ENCODE data around the gene MRPS18A. TPM values are rescaled to one million over a fixed set of nuclear protein-coding genes. Genes with fewer than 3 reads are reported as not detected.

The MRPS18A gene
- total and polyA plus RNA-seq, 2 of the 13 experiments (the other 11 are each of a cell fraction or from before 2014, with no cell fraction given) = 87.8 to 89.1 TPM

DNA sequence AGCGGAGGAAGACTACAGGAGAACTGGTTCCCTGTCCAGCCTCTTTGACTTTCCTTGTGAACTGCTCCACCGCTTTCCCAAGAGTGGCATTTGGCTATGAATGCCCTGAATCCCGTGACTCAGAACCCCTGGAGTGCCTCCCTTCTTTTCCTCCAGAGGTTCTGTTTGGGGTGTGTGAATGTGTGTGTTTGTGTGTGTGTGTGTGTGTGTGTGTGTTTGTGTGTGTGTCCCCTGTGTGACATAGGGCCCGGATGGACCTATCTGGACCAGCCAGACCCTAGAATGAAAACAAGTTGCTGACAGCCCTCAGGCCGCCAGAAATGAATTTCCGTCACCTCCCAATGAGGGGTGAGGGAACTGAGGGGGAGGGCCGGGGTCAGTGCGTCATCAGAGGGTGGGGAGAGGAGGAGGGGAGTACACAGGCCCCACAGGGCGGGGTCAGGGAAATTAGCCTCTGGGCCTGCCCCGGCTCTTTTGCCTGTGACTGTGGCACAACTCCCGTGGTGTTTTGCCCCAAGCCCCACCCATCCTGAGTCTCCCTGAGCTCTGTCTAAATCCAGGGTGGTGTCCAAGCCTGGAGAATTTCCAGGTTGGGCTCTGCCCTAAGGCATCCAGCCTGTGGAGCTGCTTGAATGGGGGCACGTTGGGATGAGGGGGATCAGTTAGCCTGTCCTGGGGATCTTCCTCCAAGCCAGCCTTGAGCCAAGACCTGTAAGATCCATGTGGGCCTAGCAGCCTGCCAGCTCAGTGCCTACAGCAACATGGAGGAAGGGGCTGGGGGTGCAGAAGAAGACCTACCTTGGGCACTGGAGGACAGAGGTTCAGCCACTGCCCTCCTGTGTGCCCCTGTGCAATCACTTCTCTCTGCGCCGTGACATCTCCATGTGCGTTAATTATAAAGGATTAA, 15.2 kb upstream of the MRPS18A start:
- no peaks in the 10 kb centered on the region for H3K79me2 ChIP-seq (ENCODE audit: insufficient read depth, low read length)
- no TSS peak for BruUV-seq (replicated peaks)
- peaks cover 0 to 19% of the 10 kb centered on the region in 2 experiments; a peak in 3 of 5 replicates for H3K27me3 ChIP-seq (ENCODE audit: control insufficient read depth in 1 of 2, insufficient read depth in 2 of 2, low read length in 2 of 2)
- peak; percentile 93 for DNase-seq (ENCODE audit: low spot score)
- FAIRE-seq = peak; percentile 66
- in situ Hi-C loops (cut with HindIII; ENCODE audit: extremely low pct_ligation_motif_present, low pct_unique_long_range_greater_than_20kb) = no loop called here
- no peaks in the 10 kb centered on the region for H4K20me1 ChIP-seq (ENCODE audit: insufficient read depth, low read length)
- H3K9me3 ChIP-seq (ENCODE audit: low read length) = no peaks in the 10 kb centered on the region
- peak overlapping the region in 2 of 3 experiments; percentile 24 to 54; a peak in 3 of 6 replicates for H3K4me3 ChIP-seq (replicated peaks in 1 of 3; ENCODE audit: insufficient read depth in 1 of 3, low read depth in 2 of 3, low read length in 3 of 3)
- H3K27ac ChIP-seq (ENCODE audit: extremely low read length, insufficient read depth, low read length) = no peak overlapping the region
- intact Hi-C loops (cut with micrococcal nuclease; ENCODE audit: unreplicated experiment) = loop anchor here (2.0 kb wide), 1 partner anchor 30 kb away; no protein-coding TSS in a partner anchor
- WGBS (ENCODE audit: low lambda C conversion rate) = 18% methylated on average over 14 of the region's 15 CpGs
- peak overlapping the region; percentile 28; the same call in 1 of the 2 replicates for H3K9ac ChIP-seq (ENCODE audit: insufficient read depth, low read depth, low read length)
- H3K4me1 ChIP-seq (ENCODE audit: insufficient read depth, low read length) = peaks cover 96% of the 10 kb centered on the region
- H3K4me2 ChIP-seq (ENCODE audit: low read depth, low read length) = peak overlapping the region; percentile 85
- H2AFZ ChIP-seq (ENCODE audit: low read length) = peak overlapping the region; percentile 8
- no peaks in the 10 kb centered on the region for H3K36me3 ChIP-seq (replicated peaks in 1 of 2; ENCODE audit: control insufficient read depth in 1 of 2, insufficient read depth in 2 of 2, low read length in 2 of 2)
- ChIA-PET CTCF (ENCODE audit: low intra/inter-chr PET ratio, low total read pairs) (no interaction called here), POLR2A (interaction anchor here (0.6 to 1.4 kb wide), 9 partner anchors 15 to 489 kb away, joined by 3 to 5 read pairs (median 3); partner anchors contain the start of genes GTPBP2, MAD2L1BP and MRPS18A)
- peak; percentile 80 for ATAC-seq
- TF ChIP-seq, protein P1, sequence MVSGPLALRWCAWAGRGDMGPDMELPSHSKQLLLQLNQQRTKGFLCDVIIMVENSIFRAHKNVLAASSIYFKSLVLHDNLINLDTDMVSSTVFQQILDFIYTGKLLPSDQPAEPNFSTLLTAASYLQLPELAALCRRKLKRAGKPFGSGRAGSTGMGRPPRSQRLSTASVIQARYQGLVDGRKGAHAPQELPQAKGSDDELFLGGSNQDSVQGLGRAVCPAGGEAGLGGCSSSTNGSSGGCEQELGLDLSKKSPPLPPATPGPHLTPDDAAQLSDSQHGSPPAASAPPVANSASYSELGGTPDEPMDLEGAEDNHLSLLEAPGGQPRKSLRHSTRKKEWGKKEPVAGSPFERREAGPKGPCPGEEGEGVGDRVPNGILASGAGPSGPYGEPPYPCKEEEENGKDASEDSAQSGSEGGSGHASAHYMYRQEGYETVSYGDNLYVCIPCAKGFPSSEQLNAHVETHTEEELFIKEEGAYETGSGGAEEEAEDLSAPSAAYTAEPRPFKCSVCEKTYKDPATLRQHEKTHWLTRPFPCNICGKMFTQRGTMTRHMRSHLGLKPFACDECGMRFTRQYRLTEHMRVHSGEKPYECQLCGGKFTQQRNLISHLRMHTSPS (CRISPR knock-in tag; IDR thresholded peaks at IDR 0.05; ENCODE audit: low read depth) = peak; percentile 35; the same call in 1 of the 2 replicates
- TF ChIP-seq ZNF790 (CRISPR knock-in tag; IDR thresholded peaks at IDR 0.05; ENCODE audit: borderline replicate concordance) (no peak), FOXA3 (CRISPR knock-in tag; IDR thresholded peaks at IDR 0.05) (peak; percentile 22; the same call in 1 of the 2 replicates), ZNF75D (CRISPR knock-in tag; IDR thresholded peaks at IDR 0.05; ENCODE audit: borderline replicate concordance) (no peak), NBN (conservative IDR thresholded peaks at IDR 0.05) (no peak), ZSCAN29 (CRISPR knock-in tag; conservative IDR thresholded peaks at IDR 0.05) (peak; percentile 35; the same call in 1 of the 2 replicates), ZBTB38 (CRISPR knock-in tag; IDR thresholded peaks at IDR 0.05) (0 out of 2 replicates have a peak, but pooled peaks have one; percentile 14), SSRP1 (CRISPR knock-in tag; IDR thresholded peaks at IDR 0.05) (0 out of 2 replicates have a peak, but pooled peaks have one; percentile 46), EP300 (IDR thresholded peaks at IDR 0.05; ENCODE audit: low read depth in 2 of 2, low read length in 2 of 2) (peak in 1 of 2 experiments; percentile 54; a peak in 1 of 4 replicates), EP300 (CRISPR knock-in tag; IDR thresholded peaks at IDR 0.05; ENCODE audit: borderline replicate concordance) (no peak), ZNF878 (CRISPR knock-in tag; IDR thresholded peaks at IDR 0.05) (peak; percentile 52; the same call in 1 of the 2 replicates), RXRA (CRISPR knock-in tag; IDR thresholded peaks at IDR 0.05) (0 out of 2 replicates have a peak, but pooled peaks have one; percentile 25), ATF1 (CRISPR knock-in tag; IDR thresholded peaks at IDR 0.05) (peak; percentile 47; the same call in 1 of the 2 replicates), SOX13 (IDR thresholded peaks at IDR 0.05) (no peak), SOX13 (CRISPR knock-in tag; conservative IDR thresholded peaks at IDR 0.05 in 1 of 2, IDR thresholded peaks at IDR 0.05 in 1 of 2) (peak in 1 of 2 experiments; percentile 28; a peak in 1 of 4 replicates), ELF3 (CRISPR knock-in tag; IDR thresholded peaks at IDR 0.05) (no peak)
- TF ChIP-seq, protein P2, sequence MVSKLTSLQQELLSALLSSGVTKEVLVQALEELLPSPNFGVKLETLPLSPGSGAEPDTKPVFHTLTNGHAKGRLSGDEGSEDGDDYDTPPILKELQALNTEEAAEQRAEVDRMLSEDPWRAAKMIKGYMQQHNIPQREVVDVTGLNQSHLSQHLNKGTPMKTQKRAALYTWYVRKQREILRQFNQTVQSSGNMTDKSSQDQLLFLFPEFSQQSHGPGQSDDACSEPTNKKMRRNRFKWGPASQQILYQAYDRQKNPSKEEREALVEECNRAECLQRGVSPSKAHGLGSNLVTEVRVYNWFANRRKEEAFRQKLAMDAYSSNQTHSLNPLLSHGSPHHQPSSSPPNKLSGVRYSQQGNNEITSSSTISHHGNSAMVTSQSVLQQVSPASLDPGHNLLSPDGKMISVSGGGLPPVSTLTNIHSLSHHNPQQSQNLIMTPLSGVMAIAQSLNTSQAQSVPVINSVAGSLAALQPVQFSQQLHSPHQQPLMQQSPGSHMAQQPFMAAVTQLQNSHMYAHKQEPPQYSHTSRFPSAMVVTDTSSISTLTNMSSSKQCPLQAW (CRISPR knock-in tag; IDR thresholded peaks at IDR 0.05) = 0 out of 2 replicates have a peak, but pooled peaks have one; percentile 44

Data from HepG2 (cell line).